Measurements from ENCODE around the gene ADAM10. TPM values are rescaled to one million over a fixed set of nuclear protein-coding genes. Genes with fewer than 3 reads are reported as not detected.

The ADAM10 gene
- polyA plus RNA-seq, 3 donors = 66.0 to 269 (median 149) TPM

DNA sequence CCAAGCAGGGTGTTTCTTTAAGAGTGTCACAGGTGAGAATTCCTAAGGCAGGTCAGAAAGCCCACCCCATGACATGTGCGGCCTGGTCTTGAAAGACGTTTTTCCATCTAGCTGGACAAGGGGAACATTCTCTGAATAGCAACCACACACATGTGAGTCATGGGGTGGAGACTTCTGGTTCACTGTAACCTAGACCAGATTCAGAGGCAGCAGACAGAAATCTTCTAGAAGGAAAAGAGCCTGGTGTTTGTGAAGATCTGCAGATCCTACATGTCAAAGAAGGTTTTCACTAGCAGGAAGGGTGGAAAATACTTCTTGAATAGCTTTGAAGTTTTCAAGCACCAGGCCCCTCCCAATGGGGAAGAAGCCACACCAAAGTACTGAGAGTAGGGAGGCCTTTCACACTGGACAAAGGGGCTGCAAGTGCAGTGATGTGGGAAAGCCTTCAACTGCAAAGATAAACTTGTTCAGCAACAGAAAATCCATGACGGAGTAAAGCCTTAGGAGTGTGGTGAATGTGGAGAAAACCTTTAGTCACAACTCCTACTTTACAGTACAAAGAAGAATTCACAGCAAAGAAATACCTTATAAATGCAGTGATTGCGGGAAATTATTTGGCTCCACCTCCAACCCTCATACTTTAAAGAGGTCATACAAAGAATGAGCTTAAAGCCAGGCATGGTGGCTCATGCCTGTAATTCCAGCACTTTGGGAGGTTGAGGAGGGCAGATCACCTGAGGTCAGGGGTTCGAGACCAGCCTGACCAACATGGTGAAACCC is 17.6 kb downstream of the ADAM10 start:
- H3K4me3 Mint-ChIP-seq = no peak overlapping the region
- peak overlapping the region; percentile 43 for H3K4me2 ChIP-seq (replicated peaks; ENCODE audit: extremely low read depth, low read length, poor library complexity, severe bottlenecking)
- H2AFZ ChIP-seq (ENCODE audit: insufficient read depth, low read depth, low read length, poor library complexity, severe bottlenecking) = no peak overlapping the region
- peaks cover 65% of the 10 kb centered on the region for H3K4me1 Mint-ChIP-seq
- no peak overlapping the region for H3K9ac ChIP-seq (ENCODE audit: insufficient read depth, low read length, poor library complexity, severe bottlenecking)
- H4K20me1 ChIP-seq (ENCODE audit: insufficient read depth, low read length) = peaks cover 84% of the 10 kb centered on the region
- H3K4me1 ChIP-seq (ENCODE audit: control insufficient read depth in 1 of 2, insufficient read depth in 2 of 2, low read length in 2 of 2) = peaks cover 37 to 51% of the 10 kb centered on the region in 2 donors
- TF ChIP-seq, protein P1, sequence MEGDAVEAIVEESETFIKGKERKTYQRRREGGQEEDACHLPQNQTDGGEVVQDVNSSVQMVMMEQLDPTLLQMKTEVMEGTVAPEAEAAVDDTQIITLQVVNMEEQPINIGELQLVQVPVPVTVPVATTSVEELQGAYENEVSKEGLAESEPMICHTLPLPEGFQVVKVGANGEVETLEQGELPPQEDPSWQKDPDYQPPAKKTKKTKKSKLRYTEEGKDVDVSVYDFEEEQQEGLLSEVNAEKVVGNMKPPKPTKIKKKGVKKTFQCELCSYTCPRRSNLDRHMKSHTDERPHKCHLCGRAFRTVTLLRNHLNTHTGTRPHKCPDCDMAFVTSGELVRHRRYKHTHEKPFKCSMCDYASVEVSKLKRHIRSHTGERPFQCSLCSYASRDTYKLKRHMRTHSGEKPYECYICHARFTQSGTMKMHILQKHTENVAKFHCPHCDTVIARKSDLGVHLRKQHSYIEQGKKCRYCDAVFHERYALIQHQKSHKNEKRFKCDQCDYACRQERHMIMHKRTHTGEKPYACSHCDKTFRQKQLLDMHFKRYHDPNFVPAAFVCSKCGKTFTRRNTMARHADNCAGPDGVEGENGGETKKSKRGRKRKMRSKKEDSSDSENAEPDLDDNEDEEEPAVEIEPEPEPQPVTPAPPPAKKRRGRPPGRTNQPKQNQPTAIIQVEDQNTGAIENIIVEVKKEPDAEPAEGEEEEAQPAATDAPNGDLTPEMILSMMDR (IDR thresholded peaks at IDR 0.05) = no peak
- H3K79me2 ChIP-seq (ENCODE audit: insufficient read depth, low read length) = peaks cover 100% of the 10 kb centered on the region
- peak; percentile 61 to 79 (median 72) for DNase-seq
- no peaks in the 10 kb centered on the region for H3K9me3 ChIP-seq (replicated peaks in 1 of 2; ENCODE audit: control insufficient read depth in 1 of 2, insufficient read depth in 1 of 2, low read length in 2 of 2)
- no CpG with 5 or more reads among the region's 5 CpGs for WGBS (ENCODE audit: insufficient coverage)
- intact Hi-C loops (cut with micrococcal nuclease) = no loop called here
- H3K27ac ChIP-seq (ENCODE audit: low read depth in 1 of 2, low read length in 2 of 2) = peak overlapping the region; percentile 46 to 83
- no peaks in the 10 kb centered on the region for H3K27me3 ChIP-seq (ENCODE audit: control insufficient read depth in 2 of 2, insufficient read depth in 2 of 2, low read length in 2 of 2)
- no peaks in the 10 kb centered on the region for H3K36me3 ChIP-seq (replicated peaks in 1 of 2; ENCODE audit: control insufficient read depth in 1 of 2, insufficient read depth in 2 of 2, low read length in 2 of 2)
- H3K36me3 Mint-ChIP-seq = peaks cover 5 to 12% of the 10 kb centered on the region in 2 donors
- no peaks in the 10 kb centered on the region for H3K9me3 Mint-ChIP-seq
- no peaks in the 10 kb centered on the region for H3K27me3 Mint-ChIP-seq (ENCODE audit: low read depth in 3 of 3)
- H3K4me3 ChIP-seq (replicated peaks in 1 of 3; ENCODE audit: low read depth in 2 of 3, low read length in 3 of 3) = peak overlapping the region in 1 of 3 experiments; percentile 19
- H3K27ac Mint-ChIP-seq = peak overlapping the region; percentile 84 to 96 (median 90)

GRCh38 chr15:58726867-58727266 is 22.6 kb downstream of the ADAM10 start:
- Mint-ChIP-seq H3K27ac (peak overlapping the region in 6 of 7 donors; percentile 63 to 85 (median 75)), H3K4me3 (no peak overlapping the region), H3K9me3 (no peaks in the 10 kb centered on the region), H3K36me3 (peaks cover 8 to 11% of the 10 kb centered on the region in 2 donors), H3K27me3 (ENCODE audit: low read depth in 3 of 3) (no peaks in the 10 kb centered on the region), H3K4me1 (peaks cover 51% of the 10 kb centered on the region)
- WGBS (ENCODE audit: insufficient coverage) = no CpG with 5 or more reads among the region's 12 CpGs
- Histone ChIP-seq H3K27me3 (ENCODE audit: control insufficient read depth in 2 of 2, insufficient read depth in 2 of 2, low read length in 2 of 2) (no peaks in the 10 kb centered on the region), H3K36me3 (replicated peaks in 1 of 2; ENCODE audit: control insufficient read depth in 1 of 2, insufficient read depth in 2 of 2, low read length in 2 of 2) (peaks cover 0 to 3% of the 10 kb centered on the region in 2 donors), H3K4me3 (replicated peaks in 1 of 3; ENCODE audit: low read depth in 2 of 3, low read length in 3 of 3) (no peak overlapping the region), H3K27ac (ENCODE audit: low read depth in 1 of 2, low read length in 2 of 2) (peak overlapping the region; percentile 33 to 63), H2AFZ (ENCODE audit: insufficient read depth, low read depth, low read length, poor library complexity, severe bottlenecking) (no peak overlapping the region), H3K79me2 (ENCODE audit: insufficient read depth, low read length) (peaks cover 100% of the 10 kb centered on the region), H3K9ac (ENCODE audit: insufficient read depth, low read length, poor library complexity, severe bottlenecking) (no peak overlapping the region), H3K9me3 (replicated peaks in 1 of 2; ENCODE audit: control insufficient read depth in 1 of 2, insufficient read depth in 1 of 2, low read length in 2 of 2) (no peaks in the 10 kb centered on the region), H3K4me2 (replicated peaks; ENCODE audit: extremely low read depth, low read length, poor library complexity, severe bottlenecking) (peak overlapping the region; percentile 16), H3K4me1 (ENCODE audit: control insufficient read depth in 1 of 2, insufficient read depth in 2 of 2, low read length in 2 of 2) (peaks cover 28 to 30% of the 10 kb centered on the region in 2 donors), H4K20me1 (ENCODE audit: insufficient read depth, low read length) (peaks cover 99% of the 10 kb centered on the region)
- intact Hi-C loops (cut with micrococcal nuclease) = no loop called here
- TF ChIP-seq, protein P1 (IDR thresholded peaks at IDR 0.05) = no peak
- DNase-seq = peak in 1 of 3 donors; percentile 37
